Hepatocyte (in vitro differentiated cells): ENCODE data around the gene BCO1. TPM values are rescaled to one million over a fixed set of nuclear protein-coding genes. Genes with fewer than 3 reads are reported as not detected.
A peak's percentile ranks its signal among the peaks of the same experiment; 100 is the strongest.

Source experiments
- DNase-seq: peaks from one replicate; pipeline ENCODE4 v3.0.0-alpha.2; 2016; ENCODE audit warnings: low spot score
- H2AFZ ChIP-seq: fragments of 200-600 bp; sonication (generic); 2 replicates; pipeline ENCODE4 v1.6.0; 2016; ENCODE audit warnings: antibody characterized with exemption, mild to moderate bottlenecking
- H3K27ac ChIP-seq: fragments of 200-600 bp; sonication (generic); 2 replicates; pipeline ENCODE4 v1.5.1; 2016; ENCODE audit warnings: mild to moderate bottlenecking
- H3K27me3 ChIP-seq: fragments of 200-600 bp; sonication (generic); 2 replicates; pipeline ENCODE4 v1.6.1; 2016
- H3K36me3 ChIP-seq: fragments of 200-600 bp; sonication (generic); replicated peaks from 2 replicates; pipeline ENCODE4 v1.5.1; 2016; ENCODE audit warnings: low read depth; ENCODE audit not compliant: insufficient read depth
- H3K4me1 ChIP-seq: fragments of 200-600 bp; sonication (generic); 2 replicates; pipeline ENCODE4 v1.5.1; 2016; ENCODE audit warnings: mild to moderate bottlenecking, moderate library complexity; ENCODE audit not compliant: insufficient read depth
- H3K4me2 ChIP-seq: fragments of 200-600 bp; sonication (generic); 2 replicates; pipeline ENCODE4 v1.6.0; 2016
- H3K4me3 ChIP-seq: fragments of 200-600 bp; sonication (generic); 2 replicates; pipeline ENCODE4 v1.5.1; 2016; ENCODE audit warnings: mild to moderate bottlenecking
- H3K79me2 ChIP-seq: fragments of 200-600 bp; sonication (generic); 2 replicates; pipeline ENCODE4 v1.6.0; 2017; ENCODE audit warnings: mild to moderate bottlenecking
- H3K9me2 ChIP-seq: fragments of 200-600 bp; sonication (generic); replicated peaks from 2 replicates; pipeline ENCODE4 v1.6.0; 2017; ENCODE audit warnings: mild to moderate bottlenecking; ENCODE audit not compliant: insufficient read depth
- H3K9me3 ChIP-seq: fragments of 200-600 bp; sonication (generic); 2 replicates; pipeline ENCODE4 v1.5.1; 2016; ENCODE audit warnings: low read depth, mild to moderate bottlenecking
- H4K20me1 ChIP-seq: fragments of 200-600 bp; sonication (generic); 2 replicates; pipeline ENCODE4 v1.6.0; 2016; ENCODE audit warnings: mild to moderate bottlenecking; ENCODE audit not compliant: insufficient read depth, poor library complexity, severe bottlenecking
- EZH2 ChIP-seq: fragments of 200-600 bp; sonication (generic); IDR thresholded peaks from 2 replicates; pipeline ENCODE4 v1.6.1; 2016; ENCODE audit warnings: antibody characterized with exemption, mild to moderate bottlenecking, borderline replicate concordance
- EZH2phosphoT487 ChIP-seq: fragments of 200-600 bp; sonication (generic); IDR thresholded peaks from one replicate; pipeline ENCODE4 v1.6.1; 2018; ENCODE audit warnings: antibody characterized with exemption, mild to moderate bottlenecking, low read depth, moderate library complexity; ENCODE audit not compliant: unreplicated experiment, severe bottlenecking
- WGBS: methylation state at CpG from one replicate; pipeline ENCODE4 v1.1.6; 2016; ENCODE audit warnings: low lambda C conversion rate; ENCODE audit errors: missing lambda C conversion rate; 5-methylcytosine and 5-hydroxymethylcytosine counted together
- polyA plus RNA-seq: library from polyadenylated mRNA; unstranded; fragments of >200 nt; fragmentation: Nextera tagmentation; extraction: Ambion mirVana; gene quantifications from 2 replicates; pipeline ENCODE4 v1.2.1, GENCODE V29; 2016
- total RNA-seq: library from RNA; depleted of rRNA; stranded (reverse); fragments of >200 nt; gene quantifications from 2 replicates; pipeline ENCODE4 v1.2.3, GENCODE V29; 2014
- TF ChIP-seq, protein P1 (sequence below): fragments of 200-600 bp; sonication (generic); IDR thresholded peaks from 2 replicates; pipeline ENCODE4 v1.5.1; 2016; ENCODE audit warnings: antibody characterized with exemption, mild to moderate bottlenecking; ENCODE audit not compliant: poor library complexity

BCO1 gene
- total and polyA plus RNA-seq, 2 experiments from 2014 or later, result 1.6 to 2.4 TPM

DNA sequence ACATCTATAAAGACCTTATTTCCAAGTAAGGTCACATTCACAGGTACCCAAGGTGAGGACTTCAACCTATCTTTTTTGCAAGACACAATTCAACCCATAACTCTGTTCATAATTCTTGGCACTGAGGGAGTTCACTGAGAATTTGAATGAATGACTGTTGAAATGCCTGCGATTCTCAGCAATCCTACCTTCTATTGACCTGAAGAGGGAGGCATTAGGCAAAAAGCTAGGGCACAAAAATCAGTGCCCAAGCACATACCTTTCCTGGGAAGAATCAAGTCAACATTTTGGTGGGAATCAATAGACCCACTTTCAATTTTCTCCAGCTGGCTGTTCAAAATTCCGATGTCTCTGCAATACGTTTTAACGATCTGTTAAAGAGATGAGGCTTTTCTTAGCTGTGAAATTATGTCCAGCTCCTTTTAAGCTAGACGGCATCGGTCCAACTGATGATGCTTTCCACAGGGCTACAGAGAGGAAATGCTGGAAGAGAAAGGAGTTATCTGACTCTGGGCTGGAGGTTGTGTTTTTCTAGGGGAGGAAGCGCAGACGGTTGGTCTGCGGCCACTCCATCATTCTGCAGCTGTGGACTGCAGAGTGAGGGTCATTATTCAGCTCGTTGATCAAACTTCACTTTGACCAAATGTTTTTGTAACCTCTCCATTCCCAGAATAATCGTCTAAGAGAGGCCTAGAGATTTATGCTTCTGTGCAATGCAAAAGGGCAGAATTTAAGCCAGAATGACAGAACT lies 25.2 kb downstream of the BCO1 start:
- TF ChIP-seq, protein P1, sequence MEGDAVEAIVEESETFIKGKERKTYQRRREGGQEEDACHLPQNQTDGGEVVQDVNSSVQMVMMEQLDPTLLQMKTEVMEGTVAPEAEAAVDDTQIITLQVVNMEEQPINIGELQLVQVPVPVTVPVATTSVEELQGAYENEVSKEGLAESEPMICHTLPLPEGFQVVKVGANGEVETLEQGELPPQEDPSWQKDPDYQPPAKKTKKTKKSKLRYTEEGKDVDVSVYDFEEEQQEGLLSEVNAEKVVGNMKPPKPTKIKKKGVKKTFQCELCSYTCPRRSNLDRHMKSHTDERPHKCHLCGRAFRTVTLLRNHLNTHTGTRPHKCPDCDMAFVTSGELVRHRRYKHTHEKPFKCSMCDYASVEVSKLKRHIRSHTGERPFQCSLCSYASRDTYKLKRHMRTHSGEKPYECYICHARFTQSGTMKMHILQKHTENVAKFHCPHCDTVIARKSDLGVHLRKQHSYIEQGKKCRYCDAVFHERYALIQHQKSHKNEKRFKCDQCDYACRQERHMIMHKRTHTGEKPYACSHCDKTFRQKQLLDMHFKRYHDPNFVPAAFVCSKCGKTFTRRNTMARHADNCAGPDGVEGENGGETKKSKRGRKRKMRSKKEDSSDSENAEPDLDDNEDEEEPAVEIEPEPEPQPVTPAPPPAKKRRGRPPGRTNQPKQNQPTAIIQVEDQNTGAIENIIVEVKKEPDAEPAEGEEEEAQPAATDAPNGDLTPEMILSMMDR, result peak; percentile 5
- TF ChIP-seq EZH2, result no peak
- TF ChIP-seq EZH2phosphoT487, result no peak
- no peak overlapping the region for H3K4me3 ChIP-seq
- no peaks in the 10 kb centered on the region for H4K20me1 ChIP-seq
- H3K9me3 ChIP-seq, result no peaks in the 10 kb centered on the region
- no peak overlapping the region for H3K27ac ChIP-seq
- DNase-seq, result no peak
- H3K79me2 ChIP-seq, result no peaks in the 10 kb centered on the region
- no peaks in the 10 kb centered on the region for H3K27me3 ChIP-seq
- peaks cover 11% of the 10 kb centered on the region for H3K4me1 ChIP-seq
- H3K4me2 ChIP-seq, result no peak overlapping the region
- H3K9me2 ChIP-seq, result no peaks in the 10 kb centered on the region
- H2AFZ ChIP-seq, result no peak overlapping the region
- H3K36me3 ChIP-seq, result no peaks in the 10 kb centered on the region
- 70% methylated on average over 11 of the region's 11 CpGs for WGBS

DNA sequence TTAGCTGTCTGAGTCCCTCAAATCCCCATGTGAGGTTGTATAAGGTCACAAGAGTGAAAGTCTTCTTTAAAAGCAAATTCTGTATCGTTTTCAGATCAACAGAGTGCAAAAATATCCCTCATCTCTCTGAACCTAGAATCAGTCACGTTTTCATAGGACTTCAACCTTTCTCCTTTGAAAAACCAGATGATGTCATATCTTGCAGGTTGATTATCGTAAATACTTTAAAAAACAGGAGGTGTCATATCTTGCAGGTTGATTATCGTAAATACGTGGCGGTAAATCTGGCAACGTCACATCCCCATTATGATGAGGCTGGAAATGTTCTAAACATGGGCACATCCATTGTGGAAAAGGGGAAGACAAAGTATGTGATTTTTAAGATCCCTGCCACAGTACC lies 25.9 kb downstream of the BCO1 start:
- Histone ChIP-seq H3K79me2 (no peaks in the 10 kb centered on the region), H3K9me2 (no peaks in the 10 kb centered on the region), H3K4me2 (no peak overlapping the region), H3K4me1 (peaks cover 11% of the 10 kb centered on the region), H3K36me3 (no peaks in the 10 kb centered on the region), H3K9me3 (no peaks in the 10 kb centered on the region), H3K27me3 (no peaks in the 10 kb centered on the region), H3K4me3 (no peak overlapping the region), H2AFZ (no peak overlapping the region), H4K20me1 (no peaks in the 10 kb centered on the region), H3K27ac (no peak overlapping the region)
- TF ChIP-seq EZH2 (no peak), EZH2phosphoT487 (no peak)
- TF ChIP-seq, protein P1, result no peak
- no peak for DNase-seq
- WGBS, result 95% methylated on average over 7 of the region's 7 CpGs

DNA sequence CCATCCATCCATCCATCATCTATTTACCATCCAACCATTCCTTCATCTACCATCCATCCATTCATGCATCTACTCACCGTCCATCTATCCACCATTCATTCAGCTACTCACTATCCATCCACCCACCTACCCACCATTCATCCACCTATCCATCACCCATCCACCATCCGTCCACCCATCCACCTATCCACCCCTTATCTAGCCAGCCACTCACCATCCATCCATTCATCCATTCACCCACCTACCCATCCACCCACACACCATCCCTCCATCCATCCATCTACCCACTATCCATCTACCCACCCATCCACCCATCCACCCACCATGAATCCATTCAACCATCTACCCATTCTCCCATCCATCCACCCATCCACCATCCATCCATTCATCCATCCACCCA lies 26.6 kb downstream of the BCO1 start:
- peaks cover 11% of the 10 kb centered on the region for H3K4me1 ChIP-seq
- no peaks in the 10 kb centered on the region for H4K20me1 ChIP-seq
- TF ChIP-seq EZH2, result no peak
- no peak for TF ChIP-seq EZH2phosphoT487
- TF ChIP-seq, protein P1, result no peak
- no peaks in the 10 kb centered on the region for H3K36me3 ChIP-seq
- 100% methylated on average over 2 of the region's 2 CpGs for WGBS
- H3K79me2 ChIP-seq, result no peaks in the 10 kb centered on the region
- H3K4me3 ChIP-seq, result no peak overlapping the region
- no peak overlapping the region for H3K27ac ChIP-seq
- no peaks in the 10 kb centered on the region for H3K27me3 ChIP-seq
- H3K4me2 ChIP-seq, result no peak overlapping the region
- H3K9me3 ChIP-seq, result no peaks in the 10 kb centered on the region
- no peaks in the 10 kb centered on the region for H3K9me2 ChIP-seq
- H2AFZ ChIP-seq, result no peak overlapping the region
- DNase-seq, result no peak
